ENCODE results near the gene SHC3. TPM values are rescaled to one million over a fixed set of nuclear protein-coding genes. Genes with fewer than 3 reads are reported as not detected.
A peak's percentile ranks its signal among the peaks of the same experiment; 100 is the strongest.

SHC3 gene
- total RNA-seq, 4 donors from 2014 or later, result 2.2 to 4.0 (median 3.1) TPM

DNA sequence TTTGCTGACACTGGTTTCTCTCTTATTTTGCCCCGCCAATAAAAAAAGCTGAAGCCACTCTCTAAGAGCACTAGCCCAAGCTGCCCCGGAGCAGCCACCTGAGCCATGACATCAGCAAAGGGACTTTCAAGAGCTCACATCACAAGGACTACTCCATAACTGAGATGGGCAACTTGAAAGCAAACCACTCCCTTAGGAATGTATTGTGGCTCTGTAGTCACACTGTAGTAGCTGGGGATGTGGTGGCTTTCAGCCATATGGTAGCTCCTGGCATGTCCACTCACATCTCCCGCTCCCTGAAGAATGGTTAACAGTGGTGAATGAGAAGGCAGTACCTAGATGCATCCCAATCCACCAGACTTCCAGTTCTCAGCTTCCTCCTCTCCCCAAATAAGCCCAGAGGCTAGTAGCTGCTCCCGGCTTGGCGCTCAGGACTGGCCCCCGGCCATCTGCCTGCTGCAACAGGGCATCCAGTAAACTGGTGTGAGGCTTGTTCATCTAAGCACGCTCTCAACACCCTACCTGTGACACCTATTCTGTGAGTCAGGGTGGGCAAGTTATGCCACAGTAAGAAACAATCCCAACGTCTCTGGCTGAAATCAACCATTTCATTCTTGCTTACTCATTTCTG, 123.6 kb downstream of the SHC3 start:
- Histone ChIP-seq H3K4me1 (no peaks in the 10 kb centered on the region), H3K36me3 (no peaks in the 10 kb centered on the region), H3K27me3 (no peaks in the 10 kb centered on the region), H3K27ac (replicated peaks in 1 of 4) (no peak overlapping the region), H3K9me3 (no peaks in the 10 kb centered on the region), H3K4me3 (no peak overlapping the region)
- 100% methylated on average over 3 of the region's 8 CpGs for WGBS
- TF ChIP-seq POLR2AphosphoS5 (IDR thresholded peaks at IDR 0.05) (no peak), POLR2A (IDR thresholded peaks at IDR 0.05; ENCODE audit: low read depth) (no peak), EP300 (IDR thresholded peaks at IDR 0.05) (no peak)
- TF ChIP-seq, protein P1, sequence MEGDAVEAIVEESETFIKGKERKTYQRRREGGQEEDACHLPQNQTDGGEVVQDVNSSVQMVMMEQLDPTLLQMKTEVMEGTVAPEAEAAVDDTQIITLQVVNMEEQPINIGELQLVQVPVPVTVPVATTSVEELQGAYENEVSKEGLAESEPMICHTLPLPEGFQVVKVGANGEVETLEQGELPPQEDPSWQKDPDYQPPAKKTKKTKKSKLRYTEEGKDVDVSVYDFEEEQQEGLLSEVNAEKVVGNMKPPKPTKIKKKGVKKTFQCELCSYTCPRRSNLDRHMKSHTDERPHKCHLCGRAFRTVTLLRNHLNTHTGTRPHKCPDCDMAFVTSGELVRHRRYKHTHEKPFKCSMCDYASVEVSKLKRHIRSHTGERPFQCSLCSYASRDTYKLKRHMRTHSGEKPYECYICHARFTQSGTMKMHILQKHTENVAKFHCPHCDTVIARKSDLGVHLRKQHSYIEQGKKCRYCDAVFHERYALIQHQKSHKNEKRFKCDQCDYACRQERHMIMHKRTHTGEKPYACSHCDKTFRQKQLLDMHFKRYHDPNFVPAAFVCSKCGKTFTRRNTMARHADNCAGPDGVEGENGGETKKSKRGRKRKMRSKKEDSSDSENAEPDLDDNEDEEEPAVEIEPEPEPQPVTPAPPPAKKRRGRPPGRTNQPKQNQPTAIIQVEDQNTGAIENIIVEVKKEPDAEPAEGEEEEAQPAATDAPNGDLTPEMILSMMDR (IDR thresholded peaks at IDR 0.05), result no peak
- intact Hi-C loops (cut with DNase I), result no loop called here
- DNase-seq (ENCODE audit: extremely low spot score), result no peak

DNA sequence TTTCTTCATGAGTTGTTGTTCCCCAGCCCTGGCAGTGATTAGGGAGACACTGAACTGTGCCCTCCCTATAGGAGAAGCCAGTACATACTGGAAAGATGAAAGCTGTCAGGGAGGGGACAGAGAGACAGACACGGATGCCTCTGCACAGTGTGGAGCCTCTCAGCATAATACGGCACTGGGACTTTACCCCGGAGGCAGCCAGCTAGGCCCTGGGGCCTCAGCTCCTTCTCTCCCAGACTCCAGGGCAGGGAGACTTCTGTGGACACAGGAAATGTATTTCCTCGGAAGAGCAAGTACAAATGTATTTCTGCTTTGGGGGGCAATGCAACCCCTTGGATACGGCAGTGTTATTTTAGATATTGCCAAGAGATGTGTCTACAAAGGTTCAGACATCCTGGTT, 125.3 kb downstream of the SHC3 start:
- Histone ChIP-seq H3K27me3 (no peaks in the 10 kb centered on the region), H3K36me3 (no peaks in the 10 kb centered on the region), H3K9me3 (no peaks in the 10 kb centered on the region), H3K4me1 (no peaks in the 10 kb centered on the region), H3K4me3 (no peak overlapping the region), H3K27ac (replicated peaks in 1 of 4) (no peak overlapping the region)
- intact Hi-C loops (cut with DNase I), result no loop called here
- DNase-seq (ENCODE audit: extremely low spot score), result peak; percentile 87
- WGBS, result 90% methylated on average over 5 of the region's 5 CpGs
- TF ChIP-seq EP300 (IDR thresholded peaks at IDR 0.05) (no peak), POLR2A (IDR thresholded peaks at IDR 0.05; ENCODE audit: low read depth) (no peak), POLR2AphosphoS5 (IDR thresholded peaks at IDR 0.05) (no peak)
- TF ChIP-seq, protein P1 (IDR thresholded peaks at IDR 0.05), result no peak

DNA sequence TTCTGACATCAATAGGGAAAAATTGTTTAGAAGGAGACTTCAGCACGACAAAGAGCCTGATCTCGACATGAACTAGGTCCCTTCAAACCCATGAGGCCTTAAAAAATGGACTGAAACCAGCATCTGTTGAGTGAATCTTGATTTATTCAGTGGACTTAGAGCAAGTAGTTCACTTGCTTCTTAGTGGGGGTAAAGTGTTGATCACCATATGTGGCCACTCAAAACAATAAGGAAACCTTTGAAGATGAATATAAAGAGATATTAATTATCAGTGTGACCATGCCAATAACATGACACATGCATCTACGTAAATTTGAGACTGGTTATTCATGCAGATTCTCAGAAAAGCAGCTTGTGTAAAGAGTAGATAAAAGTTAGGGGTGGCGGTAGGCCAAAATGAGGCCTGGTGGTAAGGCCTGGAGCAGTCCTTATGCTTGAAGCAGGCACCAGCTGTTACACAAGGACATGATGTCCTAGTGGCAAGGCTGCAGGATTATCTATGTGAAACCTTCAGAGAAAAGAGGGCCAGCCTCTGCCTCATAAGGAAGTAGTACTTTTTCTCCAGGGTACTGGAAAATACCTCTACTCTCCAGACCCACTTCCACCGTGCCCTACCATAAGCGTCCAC, 126.0 kb downstream of the SHC3 start:
- peaks cover 0 to under 1% (median 0%) of the 10 kb centered on the region in 4 donors for H3K4me1 ChIP-seq
- intact Hi-C loops (cut with DNase I), result no loop called here
- no peaks in the 10 kb centered on the region for H3K9me3 ChIP-seq
- no peak overlapping the region for H3K4me3 ChIP-seq
- WGBS, result 93% methylated on average over 6 of the region's 6 CpGs
- no peaks in the 10 kb centered on the region for H3K36me3 ChIP-seq
- DNase-seq (ENCODE audit: extremely low spot score), result peak; percentile 88
- TF ChIP-seq POLR2AphosphoS5 (IDR thresholded peaks at IDR 0.05), result no peak
- TF ChIP-seq, protein P1 (IDR thresholded peaks at IDR 0.05), result no peak
- TF ChIP-seq EP300 (IDR thresholded peaks at IDR 0.05), result no peak
- no peak for TF ChIP-seq POLR2A (IDR thresholded peaks at IDR 0.05; ENCODE audit: low read depth)
- H3K27me3 ChIP-seq, result no peaks in the 10 kb centered on the region
- no peak overlapping the region for H3K27ac ChIP-seq (replicated peaks in 1 of 4)

DNA sequence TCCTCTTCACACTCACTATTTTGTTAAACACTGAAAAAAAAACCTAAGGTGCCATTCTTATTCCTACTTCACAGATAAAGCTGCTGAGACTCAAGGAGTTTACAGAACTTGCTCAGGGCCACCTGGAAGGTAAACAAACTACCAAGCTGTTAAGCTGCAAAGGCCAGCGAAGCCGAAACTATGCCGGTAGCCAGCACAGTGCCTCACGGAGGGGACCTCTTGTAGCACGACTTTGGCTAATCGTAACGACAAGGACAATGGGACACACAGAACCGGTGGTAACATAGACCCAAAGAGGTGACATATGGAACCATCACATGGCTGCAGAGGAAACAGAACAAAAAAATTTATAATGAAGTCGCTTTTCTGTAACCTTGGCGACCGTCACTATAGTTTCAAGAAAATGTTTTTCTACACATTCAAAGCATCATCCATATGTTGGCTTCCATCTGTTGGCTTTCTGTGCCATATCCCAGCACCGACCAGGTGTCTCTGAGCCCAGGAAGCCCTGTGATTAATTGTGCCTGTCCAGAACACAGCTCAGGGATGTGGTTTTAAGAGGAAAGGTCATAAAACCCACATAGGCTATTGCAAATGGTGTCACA, 127.1 kb downstream of the SHC3 start:
- Histone ChIP-seq H3K4me3 (no peak overlapping the region), H3K36me3 (no peaks in the 10 kb centered on the region), H3K4me1 (peaks cover 0 to 11% (median 5%) of the 10 kb centered on the region in 4 donors), H3K9me3 (no peaks in the 10 kb centered on the region), H3K27ac (replicated peaks in 1 of 4) (no peak overlapping the region), H3K27me3 (no peaks in the 10 kb centered on the region)
- intact Hi-C loops (cut with DNase I), result no loop called here
- TF ChIP-seq POLR2AphosphoS5 (IDR thresholded peaks at IDR 0.05) (no peak), EP300 (IDR thresholded peaks at IDR 0.05) (no peak), POLR2A (IDR thresholded peaks at IDR 0.05; ENCODE audit: low read depth) (no peak)
- TF ChIP-seq, protein P1 (IDR thresholded peaks at IDR 0.05), result no peak
- 94% methylated on average over 12 of the region's 12 CpGs for WGBS
- DNase-seq (ENCODE audit: extremely low spot score), result peak; percentile 42
